Caco-2 (cell line): Measurements from ENCODE around the gene ATP1A2. TPM values are rescaled to one million over a fixed set of nuclear protein-coding genes. Genes with fewer than 3 reads are reported as not detected.

Experiments
- BruUV-seq: library from RNA; stranded (reverse); fragments of 400-500 nt; replicated peaks from 2 replicates; lab custom pipeline; 2021; lab: Mats Ljungman, UMichigan
- CTCF ChIA-PET: fragments of 300-600 bp; sonication (Branson Sonifier 250); formaldehyde crosslinking; loops from one replicate; lab custom pipeline; 2022; ENCODE audit warnings: antibody characterized with exemption; lab: Charles Lee
- POLR2A ChIA-PET: fragments of 300-600 bp; sonication (Branson Sonifier 250); formaldehyde crosslinking; loops from one replicate; lab custom pipeline; 2022; ENCODE audit warnings: antibody characterized with exemption; lab: Charles Lee
- DNase-seq, 2 experiments: peaks; one replicate each; pipeline versions ENCODE4 v3.0.0 to v3.0.0-alpha.2; 2020 to 2022
- H3K27me3 ChIP-seq: replicated peaks from 2 replicates; pipeline ENCODE4 v1.6.0; 2011; ENCODE audit warnings: low read length; ENCODE audit not compliant: control insufficient read depth, insufficient read depth
- H3K36me3 ChIP-seq: 2 replicates; pipeline ENCODE4 v1.5.1; 2011; ENCODE audit warnings: low read length; ENCODE audit not compliant: control insufficient read depth, insufficient read depth
- H3K4me1 ChIP-seq: fragments of 250-450 bp; sonication (Bioruptor Pico); 2 replicates; pipeline ENCODE4 v1.5.1; 2020; ENCODE audit warnings: mild to moderate bottlenecking
- H3K4me3 ChIP-seq: 2 replicates; pipeline ENCODE4 v1.5.1; 2011; ENCODE audit warnings: low read depth, mild to moderate bottlenecking, control low read depth, low read length
- H3K9me3 ChIP-seq: fragments of 250-450 bp; sonication (Bioruptor Pico); 2 replicates; pipeline ENCODE4 v1.5.1; 2020; ENCODE audit warnings: mild to moderate bottlenecking, moderate library complexity
- H3K27ac Mint-ChIP-seq: one replicate; pipeline ENCODE4 v1.8.0; 2022; ENCODE audit warnings: mixed read lengths; ENCODE audit not compliant: unreplicated experiment
- H3K27me3 Mint-ChIP-seq: one replicate; pipeline ENCODE4 v1.8.0; 2022; ENCODE audit warnings: mixed read lengths; ENCODE audit not compliant: insufficient read depth, unreplicated experiment
- H3K36me3 Mint-ChIP-seq: one replicate; pipeline ENCODE4 v1.8.0; 2022; ENCODE audit warnings: mild to moderate bottlenecking, mixed read lengths; ENCODE audit not compliant: insufficient read depth, unreplicated experiment
- H3K4me1 Mint-ChIP-seq: one replicate; pipeline ENCODE4 v1.8.0; 2022; ENCODE audit warnings: low read depth, mixed read lengths; ENCODE audit not compliant: unreplicated experiment
- H3K4me3 Mint-ChIP-seq: one replicate; pipeline ENCODE4 v1.8.0; 2022; ENCODE audit warnings: mild to moderate bottlenecking, moderate library complexity, mixed read lengths; ENCODE audit not compliant: unreplicated experiment
- H3K9me3 Mint-ChIP-seq: one replicate; pipeline ENCODE4 v1.8.0; 2022; ENCODE audit warnings: mixed read lengths; ENCODE audit not compliant: unreplicated experiment
- CTCF ChIP-seq, 2 experiments: fragments of 200-600 bp in 1 of 2; IDR thresholded peaks; 1 replicate in 1 of 2; 2 replicates in 1 of 2; pipeline versions ENCODE4 v1.5.1 to v1.8.0; 2011 to 2022; ENCODE audit warnings: antibody characterized with exemption in 1 of 2, control low read depth in 1 of 2, inconsistent platforms in 1 of 2, low read depth in 1 of 2, low read length in 1 of 2, mild to moderate bottlenecking in 1 of 2, moderate library complexity in 1 of 2; ENCODE audit not compliant: insufficient read depth in 1 of 2, severe bottlenecking in 1 of 2, unreplicated experiment in 1 of 2
- intact Hi-C: fragments of 100-400 bp; cut with micrococcal nuclease; formaldehyde crosslinking; loops from one replicate; pipeline ENCODE4 v1.10.0; 2022; ENCODE audit not compliant: unreplicated experiment
- total RNA-seq: library from RNA; stranded (reverse); gene quantifications from 2 replicates; pipeline ENCODE4 v1.2.3, GENCODE V29; 2022

The ATP1A2 gene
- total RNA-seq, 1 experiment from 2014 or later, result 0.36 TPM

GRCh38 chr1:160097151-160097910, 18.2 kb upstream of the ATP1A2 start:
- Mint-ChIP-seq H3K36me3 (peaks cover 11% of the 10 kb centered on the region), H3K27ac (peak overlapping the region; percentile 77), H3K27me3 (no peaks in the 10 kb centered on the region), H3K4me3 (peak overlapping the region; percentile 86), H3K4me1 (peaks cover 18% of the 10 kb centered on the region), H3K9me3 (no peaks in the 10 kb centered on the region)
- Histone ChIP-seq H3K36me3 (no peaks in the 10 kb centered on the region; the same call in 1 of the 2 replicates), H3K4me3 (peak overlapping the region; percentile 83), H3K27me3 (no peaks in the 10 kb centered on the region), H3K9me3 (no peaks in the 10 kb centered on the region), H3K4me1 (peaks cover 30% of the 10 kb centered on the region)
- TF ChIP-seq CTCF (IDR thresholded peaks at IDR 0.05; ENCODE audit: insufficient read depth in 1 of 2, low read depth in 1 of 2, low read length in 1 of 2, severe bottlenecking in 1 of 2, unreplicated experiment in 1 of 2), result no peak
- BruUV-seq, result TSS peak; percentile 44
- POLR2A ChIA-PET, result no interaction called here
- intact Hi-C loops, result no loop called here
- CTCF ChIA-PET, result interaction anchor here (0.7 to 2.3 kb wide), 8 partner anchors 12 to 194 kb away, joined by 3 to 13 read pairs (median 12); no protein-coding TSS in a partner anchor
- DNase-seq, result no peak

GRCh38 chr1:160097911-160098851, 17.4 kb upstream of the ATP1A2 start, which contains the start of gene IGSF8:
IGSF8 (minus strand) TSS chr1:160098619; CDS start chr1:160098472, 147 bp downstream.
- no peaks in the 10 kb centered on the region for H3K9me3 ChIP-seq
- CTCF ChIA-PET, result interaction anchor here (0.8 to 2.3 kb wide), 8 partner anchors 12 to 193 kb away, joined by 4 to 13 read pairs (median 12); no protein-coding TSS in a partner anchor

More at GRCh38 chr1:160097911-160098851, 17.4 kb upstream of the ATP1A2 start, which contains the start of gene IGSF8:
- peak within 1 kb of the TSS; percentile 83 for H3K4me3 ChIP-seq
- H3K36me3 ChIP-seq, result no peaks in the 10 kb centered on the region; the same call in 1 of the 2 replicates
- Mint-ChIP-seq H3K4me3 (peak within 1 kb of the TSS; percentile 86), H3K27ac (peak within 1 kb of the TSS; percentile 77), H3K27me3 (no peaks in the 10 kb centered on the region), H3K36me3 (peaks cover 11% of the 10 kb centered on the region), H3K9me3 (no peaks in the 10 kb centered on the region), H3K4me1 (peaks cover 26% of the 10 kb centered on the region)
- peak; percentile 93 to 95 for DNase-seq
- no peaks in the 10 kb centered on the region for H3K27me3 ChIP-seq
- TF ChIP-seq CTCF (IDR thresholded peaks at IDR 0.05; ENCODE audit: insufficient read depth in 1 of 2, low read depth in 1 of 2, low read length in 1 of 2, severe bottlenecking in 1 of 2, unreplicated experiment in 1 of 2), result no peak
- intact Hi-C loops, result loop anchor here (1.0 kb wide), 1 partner anchor 13 kb away; no protein-coding TSS in a partner anchor
- H3K4me1 ChIP-seq, result peaks cover 30% of the 10 kb centered on the region
- POLR2A ChIA-PET, result no interaction called here
- BruUV-seq, result no TSS peak
